Mesothelial cell of epicardium (in vitro differentiated cells): Measurements from ENCODE around the gene PGLYRP4. TPM values are rescaled to one million over a fixed set of nuclear protein-coding genes. Genes with fewer than 3 reads are reported as not detected.

Experiments
- DNase-seq, 2 experiments: peaks; one replicate each; pipeline ENCODE4 v3.0.0; 2021; ENCODE audit warnings: low spot score in 2 of 2; ENCODE audit not compliant: unreplicated experiment in 2 of 2
- H3K27ac Mint-ChIP-seq: 2 replicates; pipeline ENCODE4 v1.8.0; 2021; ENCODE audit warnings: mixed read lengths
- H3K27me3 Mint-ChIP-seq: 2 replicates; pipeline ENCODE4 v1.8.0; 2021; ENCODE audit warnings: low read depth, mixed read lengths
- H3K36me3 Mint-ChIP-seq: 2 replicates; pipeline ENCODE4 v1.8.0; 2021; ENCODE audit warnings: mixed read lengths
- H3K4me1 Mint-ChIP-seq: 2 replicates; pipeline ENCODE4 v1.8.0; 2021; ENCODE audit warnings: mixed read lengths
- H3K4me3 Mint-ChIP-seq: 2 replicates; pipeline ENCODE4 v1.8.0; 2021; ENCODE audit warnings: mild to moderate bottlenecking, moderate library complexity, mixed read lengths
- H3K9me3 Mint-ChIP-seq: 2 replicates; pipeline ENCODE4 v1.8.0; 2021; ENCODE audit warnings: mixed read lengths
- CTCF ChIP-seq: fragments of 200-600 bp; sonication (generic); IDR thresholded peaks from one replicate; pipeline ENCODE4 v1.5.0; 2021; ENCODE audit warnings: antibody characterized with exemption; ENCODE audit not compliant: unreplicated experiment
- total RNA-seq: library from RNA; stranded (reverse); gene quantifications from 3 replicates; pipeline ENCODE4 v1.2.1, GENCODE V29; 2021

The PGLYRP4 gene
- total RNA-seq, 1 donor from 2014 or later, result not detected

- no peak for TF ChIP-seq CTCF
- Mint-ChIP-seq H3K27ac (no peak overlapping the region), H3K9me3 (no peaks in the 10 kb centered on the region), H3K4me3 (no peak overlapping the region), H3K27me3 (peaks cover 48% of the 10 kb centered on the region), H3K36me3 (no peaks in the 10 kb centered on the region), H3K4me1 (no peaks in the 10 kb centered on the region)
- DNase-seq, result no peak
These were observed 46.3 kb downstream of the PGLYRP4 start for GRCh38 chr1:153302308-153302707.

GRCh38 chr1:153293851-153294250 lies 54.8 kb downstream of the PGLYRP4 start:
- Mint-ChIP-seq H3K36me3 (no peaks in the 10 kb centered on the region), H3K27me3 (peaks cover 3% of the 10 kb centered on the region), H3K9me3 (no peaks in the 10 kb centered on the region), H3K4me1 (peaks cover 6% of the 10 kb centered on the region), H3K27ac (no peak overlapping the region), H3K4me3 (no peak overlapping the region)
- no peak for DNase-seq
- no peak for TF ChIP-seq CTCF

GRCh38 chr1:153293480-153293775 lies 55.2 kb downstream of the PGLYRP4 start:
- H3K4me1 Mint-ChIP-seq, result peaks cover 6% of the 10 kb centered on the region
- H3K27ac Mint-ChIP-seq, result no peak overlapping the region
- no peak for DNase-seq
- H3K36me3 Mint-ChIP-seq, result no peaks in the 10 kb centered on the region
- H3K9me3 Mint-ChIP-seq, result no peaks in the 10 kb centered on the region
- peaks cover 3% of the 10 kb centered on the region for H3K27me3 Mint-ChIP-seq
- TF ChIP-seq CTCF, result no peak
- H3K4me3 Mint-ChIP-seq, result no peak overlapping the region

DNA sequence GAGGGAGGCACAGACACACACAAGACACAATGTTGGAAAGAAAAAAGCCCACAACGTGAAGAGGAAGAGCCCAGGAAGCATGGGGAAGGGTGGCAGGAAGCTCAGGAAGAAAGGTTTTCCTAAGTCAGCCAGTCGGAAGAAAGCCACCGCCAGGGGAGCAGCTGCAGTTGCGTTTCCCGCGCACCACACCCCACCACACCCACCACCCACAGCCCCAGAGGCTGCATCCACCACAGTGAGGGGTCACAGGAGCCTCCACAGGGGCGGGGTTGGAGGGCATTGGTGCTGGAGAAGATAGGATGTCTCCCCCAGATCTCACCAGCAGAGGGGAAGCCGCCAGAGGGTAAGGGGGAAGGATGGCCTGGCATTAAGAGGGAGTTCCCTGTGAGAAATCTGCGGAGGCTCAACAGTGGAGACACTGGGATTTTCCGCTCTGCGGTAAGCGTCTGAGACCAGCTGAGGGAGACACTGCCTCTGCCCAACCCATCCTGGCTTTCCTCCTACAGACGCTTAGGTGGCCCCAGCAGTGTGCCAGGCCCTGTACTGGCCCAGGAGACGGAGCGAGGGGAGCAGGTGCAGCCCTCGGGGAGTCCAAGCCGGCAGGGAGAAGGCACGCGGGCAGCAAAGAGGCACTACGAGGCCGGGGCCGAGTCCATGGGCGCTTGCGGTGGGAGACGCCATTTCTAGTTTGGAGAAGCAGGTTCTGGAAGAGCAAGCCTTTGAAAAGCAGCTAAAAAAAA lies 55.7 kb downstream of the PGLYRP4 start:
- no peak for DNase-seq
- H3K27ac Mint-ChIP-seq, result no peak overlapping the region
- no peaks in the 10 kb centered on the region for H3K36me3 Mint-ChIP-seq
- peaks cover 3% of the 10 kb centered on the region for H3K27me3 Mint-ChIP-seq
- H3K4me3 Mint-ChIP-seq, result no peak overlapping the region
- H3K4me1 Mint-ChIP-seq, result peaks cover 6% of the 10 kb centered on the region
- no peak for TF ChIP-seq CTCF
- no peaks in the 10 kb centered on the region for H3K9me3 Mint-ChIP-seq

- Mint-ChIP-seq H3K4me3 (no peak overlapping the region), H3K4me1 (peaks cover 6% of the 10 kb centered on the region), H3K9me3 (no peaks in the 10 kb centered on the region), H3K27ac (no peak overlapping the region), H3K36me3 (no peaks in the 10 kb centered on the region), H3K27me3 (no peaks in the 10 kb centered on the region)
- no peak for DNase-seq
- TF ChIP-seq CTCF, result no peak
These were observed 56.5 kb downstream of the PGLYRP4 start for GRCh38 chr1:153292185-153292584.

GRCh38 chr1:153291514-153291913 lies 57.1 kb downstream of the PGLYRP4 start:
- Mint-ChIP-seq H3K4me1 (peaks cover 6% of the 10 kb centered on the region), H3K4me3 (no peak overlapping the region), H3K9me3 (no peaks in the 10 kb centered on the region), H3K27me3 (no peaks in the 10 kb centered on the region), H3K27ac (no peak overlapping the region), H3K36me3 (no peaks in the 10 kb centered on the region)
- DNase-seq, result no peak
- TF ChIP-seq CTCF, result no peak
